CD4-positive, alpha-beta T cell treated with Interleukin-1 beta for 1 hour (primary cell): ENCODE results near the gene KCNE3.

ENCODE experiments used
- DNase-seq, 2 donors: peaks; one replicate each; pipeline ENCODE4 v3.0.0-alpha.2; 2020 to 2022

The KCNE3 gene

GRCh38 chr11:74466916-74467885, at the start of gene KCNE3:
Gene KCNE3, minus strand, starts transcription at chr11:74467549. Its CDS starts 9,986 bp downstream, at chr11:74457563.
- DNase-seq: no peak

GRCh38 chr11:74507582-74507981, 40.2 kb upstream of the KCNE3 start:
- DNase-seq: no peak

GRCh38 chr11:74506823-74507222, 39.5 kb upstream of the KCNE3 start:
- no peak for DNase-seq

GRCh38 chr11:74505911-74506310, 38.6 kb upstream of the KCNE3 start:
- no peak for DNase-seq

- DNase-seq: no peak
Measured at GRCh38 chr11:74504100-74504691, 36.8 kb upstream of the KCNE3 start.

- DNase-seq: no peak
Measured at GRCh38 chr11:74494916-74495315, 27.6 kb upstream of the KCNE3 start.

GRCh38 chr11:74493791-74494630, 26.7 kb upstream of the KCNE3 start:
- no peak for DNase-seq

GRCh38 chr11:74492974-74493790, 25.8 kb upstream of the KCNE3 start, which contains the start of gene LIPT2:
Gene LIPT2, minus strand, starts transcription at chr11:74493724. Its CDS starts 21 bp downstream, at chr11:74493703.
- DNase-seq: peak; percentile 96 to 98

GRCh38 chr11:74492084-74492483, 24.7 kb upstream of the KCNE3 start:
- no peak for DNase-seq

GRCh38 chr11:74490941-74491340, 23.6 kb upstream of the KCNE3 start:
- DNase-seq: no peak

- no peak for DNase-seq
Measured at GRCh38 chr11:74487875-74488274, 20.5 kb upstream of the KCNE3 start.

- no peak for DNase-seq
Measured at GRCh38 chr11:74485868-74486267, 18.5 kb upstream of the KCNE3 start.

GRCh38 chr11:74480688-74481417, 13.5 kb upstream of the KCNE3 start:
- no peak for DNase-seq

- no peak for DNase-seq
Measured at GRCh38 chr11:74479732-74480123, 12.4 kb upstream of the KCNE3 start.

- no peak for DNase-seq
Measured at GRCh38 chr11:74478877-74479731, 11.8 kb upstream of the KCNE3 start.

GRCh38 chr11:74476536-74476935, 9.2 kb upstream of the KCNE3 start:
- DNase-seq: no peak

- DNase-seq: no peak
Measured at GRCh38 chr11:74474316-74474715, 7.0 kb upstream of the KCNE3 start.

- DNase-seq: no peak
Measured at GRCh38 chr11:74473382-74474173, 6.2 kb upstream of the KCNE3 start.

GRCh38 chr11:74471668-74472429, 4.5 kb upstream of the KCNE3 start:
- DNase-seq: no peak
